Activated CD8-positive, alpha-beta memory T cell treated with anti-CD3 and anti-CD28 coated beads for 36 hours (primary cell): ENCODE results near the gene GRAMD1B. TPM values are rescaled to one million over a fixed set of nuclear protein-coding genes. Genes with fewer than 3 reads are reported as not detected.

Experiments
- CTCF ChIA-PET: fragments of 350-600 bp; sonication (Branson Sonifier 250); formaldehyde crosslinking; loops from one replicate; lab custom pipeline; 2021; ENCODE audit warnings: antibody characterized with exemption; lab: Charles Lee
- POLR2A ChIA-PET: fragments of 350-600 bp; sonication (Branson Sonifier 250); formaldehyde crosslinking; loops from one replicate; lab custom pipeline; 2021; ENCODE audit warnings: antibody characterized with exemption; lab: Charles Lee
- total RNA-seq, 2 experiments: library from RNA; stranded (reverse); gene quantifications; one replicate each; pipeline ENCODE4 v1.2.3, GENCODE V29; 2021

The GRAMD1B gene
- total RNA-seq, 2 experiments from 2014 or later, result 39.4 to 42.0 TPM

GRCh38 chr11:123581651-123582399 lies 151.8 kb downstream of the GRAMD1B start:
- CTCF ChIA-PET, result interaction anchor here (0.6 to 2.9 kb wide), 3 partner anchors 34 to 174 kb away, joined by 3 to 19 read pairs (median 3); no protein-coding TSS in a partner anchor
- POLR2A ChIA-PET, result no interaction called here

- POLR2A ChIA-PET, result no interaction called here
- CTCF ChIA-PET, result no interaction called here
Observed at GRCh38 chr11:123582992-123583504, 153.0 kb downstream of the GRAMD1B start.

- POLR2A ChIA-PET, result no interaction called here
- CTCF ChIA-PET, result interaction anchor here (0.6 kb wide), 1 partner anchor 472 kb away, joined by 3 read pairs; no protein-coding TSS in a partner anchor
Observed at GRCh38 chr11:123584186-123584585, 154.1 kb downstream of the GRAMD1B start.

- ChIA-PET POLR2A (no interaction called here), CTCF (interaction anchor here (0.6 kb wide), 1 partner anchor 472 kb away, joined by 3 read pairs; no protein-coding TSS in a partner anchor)
Observed at GRCh38 chr11:123584737-123585136, 154.7 kb downstream of the GRAMD1B start.

- CTCF ChIA-PET, result no interaction called here
- POLR2A ChIA-PET, result no interaction called here
Observed at GRCh38 chr11:123585206-123585605, 155.1 kb downstream of the GRAMD1B start.

- ChIA-PET CTCF (no interaction called here), POLR2A (no interaction called here)
Observed at GRCh38 chr11:123585706-123586105, 155.6 kb downstream of the GRAMD1B start.

GRCh38 chr11:123586568-123586967 lies 156.5 kb downstream of the GRAMD1B start:
- CTCF ChIA-PET, result no interaction called here
- POLR2A ChIA-PET, result no interaction called here

- POLR2A ChIA-PET, result no interaction called here
- CTCF ChIA-PET, result no interaction called here
Observed at GRCh38 chr11:123587044-123587443, 157.0 kb downstream of the GRAMD1B start.

GRCh38 chr11:123587559-123587958 lies 157.5 kb downstream of the GRAMD1B start:
- CTCF ChIA-PET, result no interaction called here

GRCh38 chr11:123588117-123588863 lies 158.2 kb downstream of the GRAMD1B start:
- ChIA-PET CTCF (no interaction called here), POLR2A (no interaction called here)

More at GRCh38 chr11:123587559-123587958, 157.5 kb downstream of the GRAMD1B start:
- POLR2A ChIA-PET, result no interaction called here

GRCh38 chr11:123588864-123589262 lies 158.8 kb downstream of the GRAMD1B start:
- CTCF ChIA-PET, result no interaction called here
- POLR2A ChIA-PET, result no interaction called here

GRCh38 chr11:123590296-123590912 lies 160.3 kb downstream of the GRAMD1B start:
- ChIA-PET CTCF (interaction anchor here (1.6 kb wide), 1 partner anchor 10 kb away, joined by 3 read pairs; no protein-coding TSS in a partner anchor), POLR2A (no interaction called here)

- ChIA-PET POLR2A (no interaction called here), CTCF (interaction anchor here (0.5 kb wide), 1 partner anchor 758 kb away, joined by 3 read pairs; no protein-coding TSS in a partner anchor)
Observed at GRCh38 chr11:123593570-123593969, 163.5 kb downstream of the GRAMD1B start.

GRCh38 chr11:123594188-123594901 lies 164.3 kb downstream of the GRAMD1B start:
- POLR2A ChIA-PET, result no interaction called here
- CTCF ChIA-PET, result no interaction called here

- ChIA-PET POLR2A (no interaction called here), CTCF (no interaction called here)
Observed at GRCh38 chr11:123594921-123595320, 164.9 kb downstream of the GRAMD1B start.

GRCh38 chr11:123597859-123598258 lies 167.8 kb downstream of the GRAMD1B start:
- ChIA-PET CTCF (no interaction called here), POLR2A (no interaction called here)

- ChIA-PET CTCF (no interaction called here), POLR2A (no interaction called here)
Observed at GRCh38 chr11:123601136-123601535, 171.1 kb downstream of the GRAMD1B start.

- CTCF ChIA-PET, result no interaction called here
Observed at GRCh38 chr11:123601743-123602142, 171.7 kb downstream of the GRAMD1B start.

GRCh38 chr11:123603666-123604065 lies 173.6 kb downstream of the GRAMD1B start:
- ChIA-PET POLR2A (no interaction called here), CTCF (no interaction called here)

More at GRCh38 chr11:123601743-123602142, 171.7 kb downstream of the GRAMD1B start:
- POLR2A ChIA-PET, result no interaction called here
